ENCODE data around the gene VASH1. TPM values are rescaled to one million over a fixed set of nuclear protein-coding genes. Genes with fewer than 3 reads are reported as not detected.

Gene VASH1
- total RNA-seq, 1 donor from 2014 or later, result 13.1 TPM

- DNase-seq, result peak; percentile 35
Measured at GRCh38 chr14:76772300-76773187, 11.3 kb downstream of the VASH1 start.

- DNase-seq, result no peak
Measured at GRCh38 chr14:76773188-76773885, 12.1 kb downstream of the VASH1 start.

GRCh38 chr14:76773956-76774820 is 12.9 kb downstream of the VASH1 start:
- no peak for DNase-seq

DNA sequence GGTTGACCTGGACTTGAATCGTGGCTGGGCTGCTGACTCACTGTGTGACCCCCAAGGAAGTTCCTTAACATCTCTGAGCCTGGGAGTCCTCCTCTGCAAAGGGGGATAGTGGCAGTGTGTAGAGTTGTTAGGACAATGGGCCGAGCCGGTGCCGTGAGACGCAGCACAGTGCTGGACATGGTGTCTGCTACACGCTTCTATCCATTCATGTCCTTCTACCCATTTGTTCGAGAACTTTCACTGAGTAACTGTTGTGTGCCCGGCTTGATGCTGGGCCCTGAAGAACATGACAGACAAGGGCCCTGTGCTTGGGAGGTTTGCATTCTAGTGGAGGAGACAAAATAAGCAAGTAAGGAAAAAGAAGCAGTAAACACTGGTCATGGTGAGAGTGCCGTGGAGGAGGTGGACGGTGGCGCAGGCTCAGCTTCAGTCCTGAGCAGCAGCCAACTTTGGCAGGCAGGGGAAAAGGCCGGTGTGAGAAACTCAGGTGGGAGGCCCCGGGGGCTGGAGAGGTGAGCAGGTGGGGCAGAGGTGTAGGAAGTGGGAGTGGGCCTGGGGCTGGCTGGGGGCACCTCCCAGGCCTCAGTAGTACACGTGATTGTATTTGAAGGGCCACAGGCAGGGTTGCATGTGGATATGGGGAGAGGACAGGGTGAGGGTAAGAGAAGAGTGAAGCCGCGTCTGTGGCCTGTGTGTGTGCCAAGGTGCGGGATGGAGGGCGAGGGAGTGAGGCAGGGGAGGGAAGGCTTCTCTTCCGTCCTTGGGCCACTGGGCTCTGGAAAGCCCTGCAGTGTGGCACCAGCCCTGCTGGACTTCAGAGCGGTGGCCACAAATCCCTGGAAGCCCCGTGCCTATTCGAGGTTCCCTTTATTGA is 13.8 kb downstream of the VASH1 start:
- DNase-seq, result no peak

DNA sequence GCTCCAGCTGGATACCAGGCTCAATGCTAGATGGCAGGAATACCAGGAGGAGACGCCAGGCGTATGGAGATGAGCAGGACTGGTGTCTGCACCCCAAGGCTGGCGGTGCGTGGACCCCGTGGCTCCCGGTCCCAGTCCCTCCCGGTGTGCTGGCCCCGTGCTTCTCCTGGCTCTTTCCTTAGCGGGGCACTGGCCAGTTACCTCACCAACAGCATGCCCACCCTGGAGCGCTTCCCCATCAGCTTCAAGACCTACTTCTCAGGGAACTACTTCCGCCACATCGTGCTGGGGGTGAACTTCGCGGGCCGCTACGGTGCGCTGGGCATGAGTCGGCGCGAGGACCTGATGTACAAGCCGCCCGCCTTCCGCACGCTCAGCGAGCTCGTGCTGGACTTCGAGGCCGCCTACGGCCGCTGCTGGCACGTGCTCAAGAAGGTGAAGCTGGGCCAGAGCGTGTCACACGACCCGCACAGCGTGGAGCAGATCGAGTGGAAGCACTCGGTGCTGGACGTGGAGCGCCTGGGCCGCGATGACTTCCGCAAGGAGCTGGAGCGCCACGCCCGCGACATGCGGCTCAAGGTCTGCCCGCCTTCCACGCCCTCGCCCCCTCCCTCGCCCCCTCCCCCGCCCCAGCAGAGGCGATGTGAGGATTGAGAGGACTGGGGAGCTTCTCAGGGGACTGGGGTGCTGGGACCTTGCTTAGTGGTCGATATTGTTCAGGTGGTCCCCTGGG is 14.6 kb downstream of the VASH1 start:
- DNase-seq, result no peak

- DNase-seq, result no peak
Measured at GRCh38 chr14:76776428-76777251, 15.4 kb downstream of the VASH1 start.

GRCh38 chr14:76777721-76778120 is 16.5 kb downstream of the VASH1 start:
- DNase-seq, result no peak

DNA sequence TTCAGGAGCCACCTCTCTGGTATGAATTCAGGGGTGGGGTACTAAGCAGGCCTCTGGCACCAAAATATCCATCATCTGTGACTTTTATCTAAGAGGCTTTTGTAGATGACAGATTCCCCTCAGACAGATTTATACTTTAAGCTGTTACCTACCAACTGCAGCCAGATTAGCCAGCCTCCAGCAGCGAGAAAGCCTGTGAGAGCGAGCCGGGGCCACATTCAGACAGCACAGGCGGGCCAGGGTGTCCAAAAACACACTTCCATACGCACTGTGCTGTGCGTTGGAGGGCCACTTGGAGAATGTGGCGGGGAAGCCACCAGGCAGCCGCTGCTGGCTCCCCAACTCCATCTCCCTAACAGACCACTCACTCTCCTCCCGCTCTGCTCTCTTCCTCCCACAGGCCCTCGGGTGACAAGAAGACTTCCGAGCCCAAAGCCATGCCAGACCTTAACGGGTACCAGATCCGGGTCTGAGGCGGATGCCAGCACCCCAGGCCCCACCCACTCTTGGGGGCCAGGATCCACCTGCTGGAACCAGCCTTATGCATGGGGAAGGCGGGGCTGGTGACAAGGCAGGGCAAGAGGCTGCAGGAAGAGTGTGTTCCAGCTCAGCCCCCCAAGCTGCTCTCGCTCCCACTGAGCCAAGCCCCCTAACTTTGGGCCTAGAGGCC is 17.4 kb downstream of the VASH1 start:
- DNase-seq, result no peak

DNA sequence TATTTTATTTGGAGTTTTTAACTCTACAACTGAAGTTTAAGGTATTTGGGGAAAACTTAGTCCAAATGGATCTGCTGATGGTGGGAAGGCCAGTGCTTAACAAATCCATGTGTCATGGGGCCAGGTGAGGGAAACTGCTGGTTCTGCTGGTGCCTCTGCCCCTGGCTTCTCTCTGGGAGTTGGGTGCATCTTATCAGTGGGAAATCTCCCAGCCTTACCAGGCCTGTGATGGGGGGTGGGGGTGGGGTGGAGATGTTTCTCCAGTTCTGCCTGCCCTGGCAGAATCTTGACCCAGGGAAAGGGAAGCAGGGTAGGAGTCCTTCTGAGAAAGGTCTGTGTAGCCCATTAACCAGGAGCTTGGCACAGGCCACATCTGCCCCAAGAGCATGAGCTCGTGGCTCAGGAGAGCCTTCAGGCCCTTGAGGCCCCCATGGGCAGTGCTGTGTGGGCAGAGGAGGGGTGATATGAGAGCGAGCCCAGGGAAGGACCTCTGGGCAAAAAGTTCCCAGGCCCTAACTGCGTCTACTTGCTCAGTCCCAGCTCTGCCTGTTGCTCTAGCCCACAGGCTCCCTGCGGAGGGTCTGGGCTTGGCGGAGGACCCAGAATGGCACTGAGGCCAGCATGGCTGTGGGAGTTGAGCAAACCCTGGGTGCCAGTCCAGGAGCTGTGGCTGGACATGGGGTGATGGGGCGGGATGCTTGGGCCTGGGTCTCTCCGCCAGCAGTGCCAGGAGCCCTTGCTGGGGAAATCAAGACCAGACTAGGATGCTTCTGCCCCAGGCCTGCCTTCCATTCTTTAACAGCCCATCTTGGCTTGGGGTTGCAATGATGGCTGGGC is 18.2 kb downstream of the VASH1 start:
- DNase-seq, result no peak

GRCh38 chr14:76780058-76780345 is 18.7 kb downstream of the VASH1 start:
- no peak for DNase-seq

GRCh38 chr14:76780360-76780759 is 19.1 kb downstream of the VASH1 start:
- no peak for DNase-seq

GRCh38 chr14:76780875-76781647 is 19.8 kb downstream of the VASH1 start:
- DNase-seq, result no peak

DNA sequence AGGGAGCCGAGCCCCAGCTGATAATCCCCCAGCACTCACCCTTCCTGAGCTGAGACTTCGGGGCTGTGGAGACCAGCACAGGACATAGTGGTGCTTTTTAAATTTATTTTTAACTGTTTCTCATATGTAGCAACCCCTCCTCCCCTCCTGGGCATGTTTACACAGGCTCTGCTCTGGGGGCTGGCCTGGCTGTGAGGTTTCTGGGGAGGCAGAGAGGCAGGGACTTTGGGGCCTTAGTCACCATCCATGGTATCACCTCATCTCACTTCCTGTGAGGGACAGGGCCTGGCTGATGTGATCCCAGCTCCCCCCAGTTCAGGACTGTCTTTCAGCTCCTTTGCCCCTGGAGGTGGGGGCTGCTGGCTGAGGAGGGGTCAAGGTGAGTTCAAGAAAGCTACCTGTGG is 20.4 kb downstream of the VASH1 start:
- DNase-seq, result no peak

DNA sequence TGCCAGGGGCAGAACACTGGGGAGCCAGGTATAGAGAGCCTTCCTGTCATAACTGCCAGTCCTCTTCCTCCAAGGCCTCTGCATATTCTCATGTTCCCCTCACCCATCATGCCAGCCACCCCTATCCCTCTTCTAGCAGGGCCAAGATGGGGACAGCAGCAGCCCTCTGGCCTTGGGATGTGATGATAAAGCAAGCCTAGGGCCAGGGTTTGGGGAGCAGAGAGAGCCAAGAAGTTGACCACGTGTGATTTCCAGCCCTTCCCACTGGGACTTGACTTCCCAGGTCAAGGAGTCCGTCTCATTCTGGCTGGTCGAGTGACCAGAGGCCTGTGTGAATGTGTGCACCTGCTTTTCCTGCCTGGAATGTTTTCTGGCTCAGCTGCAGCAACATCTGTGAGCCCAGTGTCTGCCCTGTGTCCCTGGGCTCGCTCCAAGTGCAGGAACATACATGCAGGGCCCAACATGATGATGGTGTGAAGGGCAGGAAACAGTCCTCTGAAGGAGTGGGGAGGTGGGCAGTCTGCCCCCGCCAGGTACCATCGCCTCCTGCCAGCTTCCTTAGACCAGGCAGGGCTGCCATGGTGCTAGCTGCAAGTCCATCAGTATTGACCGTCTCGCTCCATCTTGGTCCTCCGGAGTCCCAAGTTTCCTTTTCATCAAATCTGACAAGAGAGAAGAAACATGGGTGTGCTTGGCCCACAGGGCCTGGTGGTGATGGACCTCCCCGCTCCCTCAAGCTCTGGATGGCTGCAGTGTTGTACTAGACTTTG is 21.0 kb downstream of the VASH1 start:
- no peak for DNase-seq

DNA sequence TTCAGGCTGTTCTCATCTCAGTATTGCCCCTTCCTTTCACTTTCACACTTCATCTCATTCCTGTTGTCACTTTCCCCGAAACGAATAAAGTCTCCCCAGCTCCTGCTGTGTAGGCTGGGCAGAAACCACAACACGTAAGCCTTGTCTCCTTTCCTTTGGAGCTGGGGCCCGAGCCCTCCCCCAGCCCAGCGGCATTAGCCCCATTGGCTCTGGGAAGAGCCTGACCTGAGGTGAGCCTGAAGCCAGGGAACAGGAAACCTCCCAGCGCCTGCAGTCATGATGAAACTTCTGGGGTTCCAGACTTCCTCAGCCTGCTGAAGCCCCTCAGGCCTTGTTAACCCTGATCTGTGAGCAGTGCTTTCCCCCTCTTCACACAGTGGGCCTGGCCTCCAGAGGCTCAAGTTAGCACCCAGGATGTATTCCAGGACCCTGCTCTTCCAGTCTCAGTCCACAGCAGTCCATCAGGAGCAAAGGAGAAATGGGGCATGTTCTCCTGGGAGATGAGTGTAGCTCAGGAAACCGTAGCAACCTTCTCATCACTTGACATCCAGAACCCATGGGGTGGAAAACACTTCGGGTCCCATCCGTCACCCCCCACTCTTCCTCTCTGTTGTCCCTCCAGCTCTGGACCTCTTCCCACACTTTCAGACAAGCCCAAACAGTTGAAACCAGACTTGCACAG is 21.8 kb downstream of the VASH1 start:
- no peak for DNase-seq

DNA sequence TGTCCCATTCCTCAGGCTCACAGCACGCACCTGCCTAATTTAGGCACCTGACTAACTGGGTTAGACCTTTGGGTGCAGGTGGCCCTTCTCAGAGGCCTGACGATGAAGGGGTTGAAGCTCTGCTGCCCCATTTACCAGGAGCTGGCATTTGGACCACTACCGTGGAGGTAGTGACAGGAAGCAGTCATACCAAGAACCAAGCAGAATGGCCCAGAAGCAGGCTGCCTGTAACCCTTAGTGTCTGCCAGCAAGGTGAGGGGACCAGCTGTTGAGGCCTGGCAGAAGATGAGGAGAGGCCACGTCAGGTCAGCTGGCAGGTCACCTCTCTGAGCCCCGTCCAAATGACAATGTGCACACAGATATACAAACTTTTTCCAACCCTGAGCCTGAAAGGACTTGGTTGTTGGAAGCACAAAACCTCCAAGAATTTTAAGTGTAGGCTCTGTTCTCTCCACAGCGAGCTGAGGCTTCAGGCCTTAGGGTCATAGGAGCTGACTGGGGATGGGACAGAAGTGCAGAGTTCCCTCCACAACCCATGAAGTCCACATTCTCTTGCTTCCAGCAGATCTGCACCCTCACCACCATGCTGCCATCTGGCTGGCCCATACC is 23.1 kb downstream of the VASH1 start:
- DNase-seq, result no peak

All from tongue (tissue), 2 donors.